ENCODE measurements around the gene C5orf15. TPM values are rescaled to one million over a fixed set of nuclear protein-coding genes. Genes with fewer than 3 reads are reported as not detected.

The C5orf15 gene
- total RNA-seq, 4 donors from 2014 or later = 36.5 to 91.7 (median 45.6) TPM

DNA sequence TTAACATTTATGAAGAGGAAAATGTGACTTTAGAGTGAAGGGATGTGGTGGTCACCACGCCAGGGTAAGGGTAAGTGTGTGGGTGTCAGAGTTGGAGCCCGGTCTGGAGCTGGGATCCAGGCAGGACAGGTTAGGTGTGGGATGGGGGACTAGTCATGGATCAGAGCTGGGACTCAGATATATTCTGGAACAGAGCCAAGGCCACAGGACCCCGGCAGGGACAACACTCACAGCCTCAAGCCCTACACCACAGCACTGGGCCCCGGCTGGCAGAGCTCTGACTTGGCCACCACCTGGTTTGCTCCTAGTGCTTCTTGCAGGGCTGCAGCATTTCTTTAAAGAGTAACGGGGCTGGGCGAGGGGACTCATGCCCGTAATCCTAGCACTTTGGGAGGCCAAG lies 47.4 kb downstream of the C5orf15 start:
- H3K4me3 ChIP-seq = no peak overlapping the region
- no peaks in the 10 kb centered on the region for H3K36me3 ChIP-seq
- H3K27me3 ChIP-seq = no peaks in the 10 kb centered on the region
- no peaks in the 10 kb centered on the region for H3K4me1 ChIP-seq
- 83 to 100% methylated on average over 1 to 7 of the region's 7 CpGs for WGBS, 2 donors (ENCODE audit: low coverage in 1 of 2)
- H3K27ac ChIP-seq = no peak overlapping the region
- no peak for TF ChIP-seq POLR2AphosphoS5 (IDR thresholded peaks at IDR 0.05)
- no peak for TF ChIP-seq CTCF (IDR thresholded peaks at IDR 0.05)
- no peaks in the 10 kb centered on the region for H3K9me3 ChIP-seq
- intact Hi-C loops (cut with DNase I; ENCODE audit: low total_unique reads) = no loop called here
- no peak for DNase-seq
- in situ Hi-C loops (cut with MboI; ENCODE audit: low pct_ligation_motif_present in 1 of 4, low pct_unique_long_range_greater_than_20kb in 1 of 4, low sequenced_read_pairs in 3 of 4) = no loop called here

DNA sequence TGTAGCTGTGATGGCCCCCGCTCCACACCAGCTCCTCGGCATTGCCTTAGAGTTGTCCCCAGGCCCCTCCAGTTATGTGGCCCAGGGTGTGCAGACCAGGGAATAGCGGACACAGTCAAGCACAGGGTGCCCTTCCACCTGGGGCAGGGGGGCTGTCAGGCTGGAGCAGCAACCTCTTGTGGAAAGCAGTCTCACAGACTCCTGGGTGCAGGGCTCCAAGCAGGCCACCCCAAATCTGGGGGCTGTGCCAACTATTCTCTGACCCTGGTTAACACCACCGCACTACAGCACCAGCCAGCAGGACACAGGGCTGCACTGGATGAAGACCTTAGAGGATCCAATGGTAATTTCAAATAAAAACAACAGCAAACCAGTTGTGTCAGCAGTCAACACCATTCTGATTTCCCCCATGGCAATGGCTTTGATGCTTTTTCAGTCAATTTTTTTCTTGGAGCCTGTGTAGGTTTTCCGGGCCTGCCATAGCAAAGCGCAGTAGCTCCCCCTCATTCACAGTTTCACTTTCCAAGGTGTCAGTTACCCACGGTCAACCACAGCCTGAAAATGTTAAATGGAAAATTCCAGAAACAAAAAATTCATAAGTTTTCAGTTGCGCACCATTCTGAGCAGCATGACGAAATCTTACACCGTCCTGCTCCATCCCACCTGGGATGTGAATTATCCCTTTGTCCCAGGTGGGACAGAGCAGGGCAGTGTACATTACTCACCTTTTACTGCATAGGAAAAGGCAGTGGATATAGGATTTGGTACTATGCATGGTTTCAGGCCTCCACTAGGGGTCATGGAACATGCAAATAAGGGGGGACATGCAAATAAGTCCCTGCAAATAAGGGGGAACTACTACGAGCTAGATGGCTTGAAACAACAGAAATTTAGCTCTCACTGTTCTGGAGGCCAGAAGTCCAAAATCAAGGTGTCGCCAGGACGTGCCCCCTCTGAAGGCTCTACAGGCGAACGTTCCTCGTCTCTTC lies 49.0 kb downstream of the C5orf15 start:
- Histone ChIP-seq H3K27me3 (no peaks in the 10 kb centered on the region), H3K4me1 (no peaks in the 10 kb centered on the region), H3K27ac (no peak overlapping the region), H3K4me3 (no peak overlapping the region), H3K9me3 (no peaks in the 10 kb centered on the region), H3K36me3 (no peaks in the 10 kb centered on the region)
- TF ChIP-seq POLR2A (IDR thresholded peaks at IDR 0.05) (no peak), EP300 (IDR thresholded peaks at IDR 0.05; ENCODE audit: low read depth) (no peak), CTCF (IDR thresholded peaks at IDR 0.05) (no peak), POLR2AphosphoS5 (IDR thresholded peaks at IDR 0.05) (no peak)
- intact Hi-C loops (cut with DNase I; ENCODE audit: low total_unique reads) (no loop called here), in situ Hi-C loops (cut with MboI; ENCODE audit: low pct_ligation_motif_present in 1 of 4, low pct_unique_long_range_greater_than_20kb in 1 of 4, low sequenced_read_pairs in 3 of 4) (no loop called here)
- WGBS, 2 donors (ENCODE audit: low coverage in 1 of 2) = 85 to 88% methylated on average over 9 to 16 of the region's 16 CpGs
- no peak for DNase-seq

- in situ Hi-C loops (cut with MboI; ENCODE audit: low pct_ligation_motif_present in 1 of 4, low pct_unique_long_range_greater_than_20kb in 1 of 4, low sequenced_read_pairs in 3 of 4) (no loop called here), intact Hi-C loops (cut with DNase I; ENCODE audit: low total_unique reads) (no loop called here)
- Histone ChIP-seq H3K9me3 (no peaks in the 10 kb centered on the region), H3K27me3 (no peaks in the 10 kb centered on the region), H3K36me3 (no peaks in the 10 kb centered on the region), H3K4me1 (no peaks in the 10 kb centered on the region), H3K27ac (no peak overlapping the region), H3K4me3 (no peak overlapping the region)
- TF ChIP-seq CTCF (IDR thresholded peaks at IDR 0.05) = no peak
- no peak for TF ChIP-seq POLR2AphosphoS5 (IDR thresholded peaks at IDR 0.05)
- no peak for TF ChIP-seq POLR2A (IDR thresholded peaks at IDR 0.05)
- TF ChIP-seq EP300 (IDR thresholded peaks at IDR 0.05; ENCODE audit: low read depth) = no peak
- DNase-seq = no peak
- 88% methylated on average over 10 of the region's 10 CpGs; no CpG with 5 or more reads in 1 of the 2 donors for WGBS, 2 donors (ENCODE audit: low coverage in 1 of 2)
These were observed 49.7 kb downstream of the C5orf15 start for GRCh38 chr5:133918731-133919130.

DNA sequence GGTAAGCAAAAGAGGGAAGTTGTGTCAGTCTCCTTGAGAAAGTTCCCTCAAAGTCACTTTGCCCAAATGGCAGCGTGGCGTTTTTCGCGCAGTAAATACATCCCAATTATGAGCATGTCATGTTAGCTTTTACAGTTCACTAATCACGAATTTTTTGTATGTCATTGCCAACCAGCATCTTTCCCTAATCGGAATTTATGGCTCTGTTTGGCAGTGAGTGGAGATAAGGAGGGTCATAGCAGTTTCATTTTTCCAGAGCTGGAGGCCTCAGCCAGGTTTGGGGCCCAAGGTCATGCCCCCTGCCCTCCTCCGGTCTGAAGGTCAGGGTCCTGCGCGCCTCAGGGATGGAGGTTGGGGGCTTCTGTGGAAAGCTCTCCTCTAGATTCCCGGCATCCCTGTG lies 50.1 kb downstream of the C5orf15 start:
- DNase-seq = no peak
- intact Hi-C loops (cut with DNase I; ENCODE audit: low total_unique reads) (no loop called here), in situ Hi-C loops (cut with MboI; ENCODE audit: low pct_ligation_motif_present in 1 of 4, low pct_unique_long_range_greater_than_20kb in 1 of 4, low sequenced_read_pairs in 3 of 4) (no loop called here)
- Histone ChIP-seq H3K27me3 (no peaks in the 10 kb centered on the region), H3K9me3 (no peaks in the 10 kb centered on the region), H3K4me1 (no peaks in the 10 kb centered on the region), H3K27ac (no peak overlapping the region), H3K4me3 (no peak overlapping the region), H3K36me3 (no peaks in the 10 kb centered on the region)
- TF ChIP-seq EP300 (IDR thresholded peaks at IDR 0.05; ENCODE audit: low read depth) (no peak), POLR2AphosphoS5 (IDR thresholded peaks at IDR 0.05) (no peak), CTCF (IDR thresholded peaks at IDR 0.05) (no peak), POLR2A (IDR thresholded peaks at IDR 0.05) (no peak)
- WGBS, 2 donors (ENCODE audit: low coverage in 1 of 2) = 82 to 88% methylated on average over 7 to 10 of the region's 10 CpGs

All from transverse colon (tissue), 4 donors.